H1 (cell line): ENCODE measurements around the gene EPB41L2. TPM values are rescaled to one million over a fixed set of nuclear protein-coding genes. Genes with fewer than 3 reads are reported as not detected.

Experiments used
- CTCF ChIA-PET: fragments of 300-600 bp; sonication (Branson Sonifier 250); formaldehyde crosslinking; loops from one replicate; lab custom pipeline; 2021; ENCODE audit not compliant: partially characterized antibody; lab: Charles Lee
- POLR2A ChIA-PET: fragments of 300-600 bp; sonication (Branson Sonifier 250); formaldehyde crosslinking; loops from one replicate; lab custom pipeline; 2021; ENCODE audit warnings: inconsistent platforms; ENCODE audit not compliant: partially characterized antibody; lab: Charles Lee
- DNase-seq, 2 experiments: peaks; one replicate each; pipeline versions ENCODE4 v3.0.0 to v3.0.0-alpha.2; 2010 to 2022; ENCODE audit warnings: low spot score in 2 of 2, low read depth in 1 of 2, mixed read lengths in 1 of 2
- FAIRE-seq: peaks from 2 replicates; lab custom pipeline; 2011; peaks lifted over from hg19 to GRCh38; lab: Jason Lieb, UNC
- H2AFZ ChIP-seq: 2 replicates; pipeline ENCODE4 v1.8.1; 2012; ENCODE audit warnings: low read length, inconsistent platforms
- H2AK5ac ChIP-seq: 2 replicates; pipeline ENCODE4 v1.6.1; 2013; ENCODE audit warnings: low read depth, low read length
- H2BK120ac ChIP-seq: replicated peaks from 2 replicates; pipeline ENCODE3; 2013; ENCODE audit warnings: low read depth, low read length, inconsistent platforms
- H2BK12ac ChIP-seq: 2 replicates; pipeline ENCODE4 v1.6.1; 2013; ENCODE audit warnings: low read depth, low read length
- H2BK15ac ChIP-seq: 2 replicates; pipeline ENCODE4 v1.6.1; 2013; ENCODE audit warnings: low read length
- H2BK20ac ChIP-seq: 2 replicates; pipeline ENCODE4 v1.6.1; 2013; ENCODE audit warnings: low read length
- H2BK5ac ChIP-seq: 2 replicates; pipeline ENCODE4 v1.6.1; 2013; ENCODE audit warnings: low read depth, low read length
- H3K14ac ChIP-seq: 2 replicates; pipeline ENCODE4 v1.6.1; 2013; ENCODE audit warnings: inconsistent platforms; ENCODE audit not compliant: insufficient read length
- H3K18ac ChIP-seq: 2 replicates; pipeline ENCODE4 v1.6.1; 2013; ENCODE audit warnings: low read length; ENCODE audit errors: extremely low read depth
- H3K23ac ChIP-seq: 2 replicates; pipeline ENCODE4 v1.6.1; 2013; ENCODE audit warnings: inconsistent platforms; ENCODE audit not compliant: insufficient read length
- H3K23me2 ChIP-seq: 2 replicates; pipeline ENCODE4 v1.6.1; 2013; ENCODE audit warnings: low read depth, low read length
- H3K27ac ChIP-seq: 2 replicates; pipeline ENCODE4 v1.6.1; 2011; ENCODE audit warnings: low read depth, low read length, inconsistent platforms
- H3K27me3 ChIP-seq, 4 experiments: replicated peaks in 1 of 4; 1 replicate in 1 of 4; 2 replicates in 3 of 4; pipeline versions ENCODE4 v1.6.1 to v1.8.1; 2011 to 2013; ENCODE audit warnings: low read length in 3 of 4, mild to moderate bottlenecking in 3 of 4, inconsistent platforms in 2 of 4, mixed read lengths in 2 of 4, moderate library complexity in 1 of 4; ENCODE audit not compliant: control insufficient read depth in 3 of 4, insufficient read depth in 3 of 4; ENCODE audit errors: extremely low read depth in 1 of 4
- H3K36me3 ChIP-seq, 4 experiments: 2 replicates each; pipeline versions ENCODE4 v1.6.1 to v1.8.1; 2011 to 2013; ENCODE audit warnings: mild to moderate bottlenecking in 4 of 4, low read length in 3 of 4, moderate library complexity in 2 of 4, control low read depth in 1 of 4, inconsistent platforms in 1 of 4; ENCODE audit not compliant: insufficient read depth in 4 of 4, control insufficient read depth in 2 of 4
- H3K4ac ChIP-seq: replicated peaks from 2 replicates; pipeline ENCODE3; 2013; ENCODE audit warnings: low read length, low read depth, mixed read lengths, inconsistent platforms; ENCODE audit not compliant: insufficient read length
- H3K4me1 ChIP-seq, 4 experiments: replicated peaks in 1 of 4; 1 replicate in 1 of 4; 2 replicates in 3 of 4; pipeline versions ENCODE4 v1.6.1 to v1.8.1; 2011 to 2013; ENCODE audit warnings: low read length in 3 of 4, inconsistent platforms in 2 of 4, mixed read lengths in 1 of 4; ENCODE audit not compliant: insufficient read depth in 4 of 4, control insufficient read depth in 3 of 4
- H3K4me2 ChIP-seq, 2 experiments: 2 replicates each; pipeline versions ENCODE4 v1.6.1 to v1.8.1; 2011 to 2013; ENCODE audit warnings: low read depth in 2 of 2, low read length in 2 of 2, control low read depth in 1 of 2, inconsistent platforms in 1 of 2, mild to moderate bottlenecking in 1 of 2; ENCODE audit not compliant: insufficient read depth in 1 of 2
- H3K4me3 ChIP-seq, 4 experiments: fragments of 200-600, 300-600 bp in 1 of 4; sonication (generic), shearing (Covaris generic), sonication (Bioruptor Twin) in 1 of 4; 2 replicates each; pipeline versions ENCODE4 v1.5.1 to v1.8.1; 2011 to 2016; ENCODE audit warnings: low read length in 4 of 4, low read depth in 3 of 4, control low read depth in 2 of 4, inconsistent platforms in 2 of 4, mild to moderate bottlenecking in 2 of 4, mixed read lengths in 1 of 4, moderate library complexity in 1 of 4; ENCODE audit not compliant: insufficient read depth in 2 of 4; ENCODE audit errors: extremely low read depth in 1 of 4
- H3K56ac ChIP-seq: replicated peaks from 2 replicates; pipeline ENCODE3; 2013; ENCODE audit warnings: low read depth, mild to moderate bottlenecking, mixed read lengths, low read length, inconsistent platforms; ENCODE audit not compliant: insufficient read length
- H3K79me1 ChIP-seq: 2 replicates; pipeline ENCODE4 v1.6.1; 2013; ENCODE audit warnings: low read depth, low read length, control low read depth
- H3K79me2 ChIP-seq, 2 experiments: 2 replicates each; pipeline versions ENCODE4 v1.6.1 to v1.8.1; 2012 to 2013; ENCODE audit warnings: low read length in 2 of 2, mild to moderate bottlenecking in 2 of 2, inconsistent platforms in 1 of 2; ENCODE audit not compliant: insufficient read depth in 2 of 2, control insufficient read depth in 1 of 2
- H3K9ac ChIP-seq, 4 experiments: replicated peaks in 1 of 4; 1 replicate in 1 of 4; 2 replicates in 3 of 4; pipeline versions ENCODE4 v1.6.1 to v1.8.1; 2011 to 2013; ENCODE audit warnings: low read depth in 3 of 4, low read length in 3 of 4, control low read depth in 2 of 4, mild to moderate bottlenecking in 2 of 4, moderate library complexity in 2 of 4, inconsistent platforms in 1 of 4; ENCODE audit errors: extremely low read depth in 1 of 4
- H3K9me3 ChIP-seq, 2 experiments: 2 replicates each; pipeline versions ENCODE4 v1.6.1 to v1.8.1; 2012 to 2013; ENCODE audit warnings: mild to moderate bottlenecking in 2 of 2, moderate library complexity in 2 of 2, control low read depth in 1 of 2, inconsistent platforms in 1 of 2, low read depth in 1 of 2, low read length in 1 of 2, mixed read lengths in 1 of 2; ENCODE audit not compliant: insufficient read depth in 2 of 2
- H4K20me1 ChIP-seq, 2 experiments: replicated peaks in 1 of 2; 2 replicates each; pipeline versions ENCODE3 to v1.8.1; 2011 to 2013; ENCODE audit warnings: inconsistent platforms in 2 of 2, low read length in 2 of 2, mild to moderate bottlenecking in 1 of 2; ENCODE audit not compliant: insufficient read depth in 2 of 2, control insufficient read depth in 1 of 2
- H4K5ac ChIP-seq: 2 replicates; pipeline ENCODE4 v1.6.1; 2013; ENCODE audit warnings: low read length, low read depth, mixed read lengths, inconsistent platforms; ENCODE audit not compliant: insufficient read length
- H4K8ac ChIP-seq: 2 replicates; pipeline ENCODE4 v1.8.0; 2013; ENCODE audit warnings: mild to moderate bottlenecking, moderate library complexity, low read length, inconsistent platforms; ENCODE audit not compliant: insufficient read depth; ENCODE audit errors: extremely low read depth
- H4K91ac ChIP-seq: replicated peaks from 2 replicates; pipeline ENCODE3; 2013; ENCODE audit warnings: low read length, mixed read lengths, inconsistent platforms; ENCODE audit not compliant: insufficient read length
- CREB1 ChIP-seq: IDR thresholded peaks from 2 replicates; pipeline ENCODE4 v1.6.1; 2012; ENCODE audit warnings: inconsistent platforms
- EGR1 ChIP-seq: IDR thresholded peaks from 2 replicates; pipeline ENCODE4 v1.6.1; 2011; ENCODE audit warnings: low read depth, low read length, borderline replicate concordance
- HDAC6 ChIP-seq: IDR thresholded peaks from one replicate; pipeline ENCODE4 v1.7.1; 2012; ENCODE audit warnings: low read depth, mild to moderate bottlenecking, inconsistent platforms, low read length, moderate library complexity
- KDM4A ChIP-seq: IDR thresholded peaks from one replicate; pipeline ENCODE4 v1.7.1; 2012; ENCODE audit warnings: low read depth, mild to moderate bottlenecking, moderate library complexity, low read length, inconsistent platforms; ENCODE audit not compliant: severe bottlenecking
- MAFK ChIP-seq: IDR thresholded peaks from 2 replicates; pipeline ENCODE4 v1.6.1; 2012; ENCODE audit warnings: low read depth, mild to moderate bottlenecking, improper control_type of control experiment, low read length
- RAD21 ChIP-seq, 2 experiments: IDR thresholded peaks in 1 of 2; conservative IDR thresholded peaks in 1 of 2; 2 replicates each; pipeline ENCODE4 v1.6.1; 2011; ENCODE audit warnings: low read depth in 2 of 2, low read length in 2 of 2, improper control_type of control experiment in 1 of 2, inconsistent platforms in 1 of 2, mild to moderate bottlenecking in 1 of 2, moderate library complexity in 1 of 2
- RBBP5 ChIP-seq: IDR thresholded peaks from 2 replicates; pipeline ENCODE4 v1.7.1; 2012; ENCODE audit warnings: low read depth, mild to moderate bottlenecking, inconsistent platforms, low read length, moderate library complexity, borderline replicate concordance
- RXRA ChIP-seq: IDR thresholded peaks from 2 replicates; pipeline ENCODE4 v1.6.1; 2011; ENCODE audit warnings: low read depth, mild to moderate bottlenecking, low read length, moderate library complexity; ENCODE audit not compliant: insufficient read depth
- SP4 ChIP-seq: IDR thresholded peaks from 2 replicates; pipeline ENCODE4 v1.6.1; 2012; ENCODE audit warnings: low read length, inconsistent platforms
- TEAD4 ChIP-seq: IDR thresholded peaks from 2 replicates; pipeline ENCODE4 v1.6.1; 2012; ENCODE audit warnings: low read depth, low read length, inconsistent platforms, mixed read lengths
- WGBS, 2 experiments: shearing (Covaris generic) in 1 of 2; methylation state at CpG; one replicate each; pipeline versions ENCODE4 v1.1.6 to v1.1.7; 2013 to 2015; ENCODE audit warnings: low lambda C conversion rate in 2 of 2, mixed read lengths in 2 of 2, inconsistent platforms in 1 of 2, low coverage in 1 of 2, missing lambda C conversion rate in 1 of 2; ENCODE audit not compliant: insufficient replicate concordance in 2 of 2, insufficient coverage in 1 of 2, insufficient read length in 1 of 2; ENCODE audit errors: extremely low coverage in 1 of 2, missing lambda C conversion rate in 1 of 2; 5-methylcytosine and 5-hydroxymethylcytosine counted together
- polyA plus RNA-seq, 7 experiments: library from polyadenylated mRNA; depleted of rRNA in 3 of 7; stranded (reverse) in 5 of 7; unstranded in 2 of 7; fragments of >200 nt in 5 of 7; fragments of 200-250 nt in 2 of 7; gene quantifications; 1 replicate in 5 of 7; 2 replicates in 1 of 7; 4 replicates in 1 of 7; pipeline versions ENCODE4 v1.2.1 to v1.2.3, GENCODE V29; 2011 to 2013; ENCODE audit warnings: missing spikeins in 2 of 7, mixed read lengths in 2 of 7
- total RNA-seq: library from RNA; stranded (reverse); fragmentation: NEBNext Ultra II Directional; extraction: Animal tissue kit (Norgen Biotek cat#: 25700); gene quantifications from 2 replicates; pipeline ENCODE4 v1.2.1, GENCODE V29; 2021
- TF ChIP-seq, protein P1 (sequence below): IDR thresholded peaks from 2 replicates; pipeline ENCODE4 v1.6.1; 2012; ENCODE audit warnings: inconsistent platforms

EPB41L2 gene
- total and polyA plus RNA-seq, 2 of the 8 experiments (the other 6 are each of a cell fraction or from before 2014, with no cell fraction given): 22.5 to 123 TPM

DNA sequence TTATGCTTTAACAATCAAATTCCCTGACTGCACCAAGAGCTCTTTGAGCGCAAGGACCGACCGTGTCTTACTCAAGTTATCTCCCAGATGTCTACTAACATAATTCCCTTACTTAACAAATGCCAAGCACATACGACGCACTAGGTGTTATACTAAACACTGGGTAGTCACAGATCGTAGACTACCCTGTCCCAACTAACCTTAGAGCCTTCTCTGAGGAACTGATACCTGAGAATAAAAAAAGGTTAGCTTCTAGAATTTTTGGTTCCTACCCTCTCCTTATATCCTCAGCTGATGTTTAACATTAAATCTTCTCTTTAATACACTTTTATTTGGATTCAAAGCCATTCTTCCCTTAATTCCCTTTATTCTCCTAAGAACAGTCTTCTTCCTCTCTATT lies 38.5 kb downstream of the EPB41L2 start:
- WGBS, 2 experiments: 96% methylated on average over 6 of the region's 6 CpGs; no CpG with 5 or more reads in 1 of the 2 experiments
- H3K9ac ChIP-seq: no peak overlapping the region
- no peaks in the 10 kb centered on the region for H3K27me3 ChIP-seq
- CTCF ChIA-PET: interaction anchor here (0.8 to 1.3 kb wide), 4 partner anchors 9 to 121 kb away, joined by 3 to 4 read pairs (median 3); no protein-coding TSS in a partner anchor
- H3K56ac ChIP-seq: no peak overlapping the region
- no peak overlapping the region for H2BK120ac ChIP-seq
- TF ChIP-seq TEAD4 (no peak), KDM4A (no peak), CREB1 (no peak), RBBP5 (no peak), RXRA (no peak), MAFK (no peak), SP4 (no peak), RAD21 (IDR thresholded peaks at IDR 0.05 in 1 of 2, conservative IDR thresholded peaks at IDR 0.05 in 1 of 2; ENCODE audit: low read depth in 2 of 2, low read length in 2 of 2) (no peak), HDAC6 (no peak), EGR1 (no peak)
- TF ChIP-seq, protein P1, sequence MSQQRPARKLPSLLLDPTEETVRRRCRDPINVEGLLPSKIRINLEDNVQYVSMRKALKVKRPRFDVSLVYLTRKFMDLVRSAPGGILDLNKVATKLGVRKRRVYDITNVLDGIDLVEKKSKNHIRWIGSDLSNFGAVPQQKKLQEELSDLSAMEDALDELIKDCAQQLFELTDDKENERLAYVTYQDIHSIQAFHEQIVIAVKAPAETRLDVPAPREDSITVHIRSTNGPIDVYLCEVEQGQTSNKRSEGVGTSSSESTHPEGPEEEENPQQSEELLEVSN: no peak
- H3K79me1 ChIP-seq: peaks cover 10% of the 10 kb centered on the region
- H3K27ac ChIP-seq: no peak overlapping the region
- no peak overlapping the region for H2BK20ac ChIP-seq
- POLR2A ChIA-PET: interaction anchor here (1.0 kb wide), 1 partner anchor 10 kb away, joined by 3 read pairs; no protein-coding TSS in a partner anchor
- no peak overlapping the region for H2AFZ ChIP-seq
- H2BK15ac ChIP-seq: no peak overlapping the region
- H2BK5ac ChIP-seq: no peak overlapping the region; the same call in 1 of the 2 replicates
- H3K9me3 ChIP-seq: peaks cover 3 to 6% of the 10 kb centered on the region in 2 experiments; a peak in 2 of 4 replicates
- no peaks in the 10 kb centered on the region for H3K23me2 ChIP-seq
- H4K5ac ChIP-seq: no peak overlapping the region
- no peak overlapping the region for H4K91ac ChIP-seq
- no peak overlapping the region for H3K4me2 ChIP-seq
- no peak overlapping the region for H3K14ac ChIP-seq
- no peak for FAIRE-seq
- H2BK12ac ChIP-seq: no peak overlapping the region
- H4K20me1 ChIP-seq: no peaks in the 10 kb centered on the region
- H3K36me3 ChIP-seq: no peaks in the 10 kb centered on the region; a peak in 1 of 8 replicates
- no peaks in the 10 kb centered on the region for H3K4me1 ChIP-seq
- H3K4ac ChIP-seq: no peak overlapping the region
- H3K4me3 ChIP-seq: no peak overlapping the region
- peaks cover 5 to 63% of the 10 kb centered on the region in 2 experiments; a peak in 3 of 4 replicates for H3K79me2 ChIP-seq
- H3K18ac ChIP-seq: no peak overlapping the region
- no peak for DNase-seq
- no peak overlapping the region for H4K8ac ChIP-seq
- H2AK5ac ChIP-seq: no peak overlapping the region
- H3K23ac ChIP-seq: no peak overlapping the region
